Measurements from ENCODE around the gene PRRG2. TPM values are rescaled to one million over a fixed set of nuclear protein-coding genes. Genes with fewer than 3 reads are reported as not detected.
A peak's percentile ranks its signal among the peaks of the same experiment; 100 is the strongest.

Gene PRRG2
- total and polyA plus RNA-seq, 10 of the 15 experiments (the other 5 are each of a cell fraction or from before 2014, with no cell fraction given): 0.09 to 2.1 (median 0.86) TPM

DNA sequence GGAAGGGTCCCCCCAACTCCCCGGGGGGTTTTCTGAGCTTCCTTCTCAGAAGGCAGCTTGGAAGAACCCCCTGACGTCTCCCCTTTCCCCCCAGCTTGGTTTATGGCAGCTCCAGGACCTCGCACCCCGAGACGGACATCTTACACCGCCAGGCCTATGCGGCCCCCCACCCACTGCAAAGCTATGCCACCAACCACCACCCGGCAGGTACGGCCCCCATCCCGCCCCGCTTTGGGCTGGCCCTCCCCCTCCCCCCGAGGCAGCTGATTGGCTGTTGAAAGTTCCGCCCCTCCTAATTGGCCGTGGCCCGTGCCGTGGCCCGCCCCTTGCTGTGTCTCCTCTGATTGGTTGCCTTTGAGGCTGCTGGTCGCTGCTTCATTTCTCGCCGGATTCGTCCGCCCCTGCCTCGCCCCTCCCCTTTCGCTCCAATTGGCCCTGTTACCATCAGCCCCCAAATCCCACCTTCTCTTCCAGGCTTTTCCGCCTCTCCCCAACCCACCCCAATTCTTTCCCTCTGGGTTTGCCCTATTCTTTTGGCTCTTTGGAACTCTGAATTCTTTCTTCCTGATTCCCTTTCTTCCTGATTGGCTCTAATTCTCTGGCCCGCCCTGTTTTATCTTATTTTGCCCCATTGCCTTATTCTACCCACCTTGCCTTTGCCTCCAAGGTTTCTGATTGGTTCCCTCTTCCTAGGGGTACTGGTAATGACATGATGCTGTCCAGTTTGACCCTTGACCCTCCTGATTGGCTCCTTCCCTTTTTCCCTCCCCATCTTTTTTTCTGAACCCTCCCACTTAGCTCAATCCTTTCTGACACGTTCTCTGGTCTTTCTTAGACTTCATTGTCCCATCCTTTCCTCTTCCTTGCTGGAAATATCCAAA, 12.4 kb downstream of the PRRG2 start (continued):
- TF ChIP-seq, protein P1, sequence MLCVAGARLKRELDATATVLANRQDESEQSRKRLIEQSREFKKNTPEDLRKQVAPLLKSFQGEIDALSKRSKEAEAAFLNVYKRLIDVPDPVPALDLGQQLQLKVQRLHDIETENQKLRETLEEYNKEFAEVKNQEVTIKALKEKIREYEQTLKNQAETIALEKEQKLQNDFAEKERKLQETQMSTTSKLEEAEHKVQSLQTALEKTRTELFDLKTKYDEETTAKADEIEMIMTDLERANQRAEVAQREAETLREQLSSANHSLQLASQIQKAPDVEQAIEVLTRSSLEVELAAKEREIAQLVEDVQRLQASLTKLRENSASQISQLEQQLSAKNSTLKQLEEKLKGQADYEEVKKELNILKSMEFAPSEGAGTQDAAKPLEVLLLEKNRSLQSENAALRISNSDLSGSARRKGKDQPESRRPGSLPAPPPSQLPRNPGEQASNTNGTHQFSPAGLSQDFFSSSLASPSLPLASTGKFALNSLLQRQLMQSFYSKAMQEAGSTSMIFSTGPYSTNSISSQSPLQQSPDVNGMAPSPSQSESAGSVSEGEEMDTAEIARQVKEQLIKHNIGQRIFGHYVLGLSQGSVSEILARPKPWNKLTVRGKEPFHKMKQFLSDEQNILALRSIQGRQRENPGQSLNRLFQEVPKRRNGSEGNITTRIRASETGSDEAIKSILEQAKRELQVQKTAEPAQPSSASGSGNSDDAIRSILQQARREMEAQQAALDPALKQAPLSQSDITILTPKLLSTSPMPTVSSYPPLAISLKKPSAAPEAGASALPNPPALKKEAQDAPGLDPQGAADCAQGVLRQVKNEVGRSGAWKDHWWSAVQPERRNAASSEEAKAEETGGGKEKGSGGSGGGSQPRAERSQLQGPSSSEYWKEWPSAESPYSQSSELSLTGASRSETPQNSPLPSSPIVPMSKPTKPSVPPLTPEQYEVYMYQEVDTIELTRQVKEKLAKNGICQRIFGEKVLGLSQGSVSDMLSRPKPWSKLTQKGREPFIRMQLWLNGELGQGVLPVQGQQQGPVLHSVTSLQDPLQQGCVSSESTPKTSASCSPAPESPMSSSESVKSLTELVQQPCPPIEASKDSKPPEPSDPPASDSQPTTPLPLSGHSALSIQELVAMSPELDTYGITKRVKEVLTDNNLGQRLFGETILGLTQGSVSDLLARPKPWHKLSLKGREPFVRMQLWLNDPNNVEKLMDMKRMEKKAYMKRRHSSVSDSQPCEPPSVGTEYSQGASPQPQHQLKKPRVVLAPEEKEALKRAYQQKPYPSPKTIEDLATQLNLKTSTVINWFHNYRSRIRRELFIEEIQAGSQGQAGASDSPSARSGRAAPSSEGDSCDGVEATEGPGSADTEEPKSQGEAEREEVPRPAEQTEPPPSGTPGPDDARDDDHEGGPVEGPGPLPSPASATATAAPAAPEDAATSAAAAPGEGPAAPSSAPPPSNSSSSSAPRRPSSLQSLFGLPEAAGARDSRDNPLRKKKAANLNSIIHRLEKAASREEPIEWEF (IDR thresholded peaks at IDR 0.05; ENCODE audit: insufficient replicate concordance, low read depth, low read length): no peak
- peak; percentile 94 for TF ChIP-seq NFYB (IDR thresholded peaks at IDR 0.05; ENCODE audit: insufficient read depth, low read depth, low read length)
- TF ChIP-seq, protein P2, sequence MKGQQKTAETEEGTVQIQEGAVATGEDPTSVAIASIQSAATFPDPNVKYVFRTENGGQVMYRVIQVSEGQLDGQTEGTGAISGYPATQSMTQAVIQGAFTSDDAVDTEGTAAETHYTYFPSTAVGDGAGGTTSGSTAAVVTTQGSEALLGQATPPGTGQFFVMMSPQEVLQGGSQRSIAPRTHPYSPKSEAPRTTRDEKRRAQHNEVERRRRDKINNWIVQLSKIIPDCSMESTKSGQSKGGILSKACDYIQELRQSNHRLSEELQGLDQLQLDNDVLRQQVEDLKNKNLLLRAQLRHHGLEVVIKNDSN (IDR thresholded peaks at IDR 0.05; ENCODE audit: borderline replicate concordance, extremely low read length, insufficient read depth, low read depth, low read length): no peak
- TF ChIP-seq MYC (IDR thresholded peaks at IDR 0.05; ENCODE audit: insufficient read depth, insufficient read length, insufficient replicate concordance, low read length, severe bottlenecking): no peak
- TF ChIP-seq RUNX3 (IDR thresholded peaks at IDR 0.05; ENCODE audit: low read length): no peak
- TF ChIP-seq, protein P3, sequence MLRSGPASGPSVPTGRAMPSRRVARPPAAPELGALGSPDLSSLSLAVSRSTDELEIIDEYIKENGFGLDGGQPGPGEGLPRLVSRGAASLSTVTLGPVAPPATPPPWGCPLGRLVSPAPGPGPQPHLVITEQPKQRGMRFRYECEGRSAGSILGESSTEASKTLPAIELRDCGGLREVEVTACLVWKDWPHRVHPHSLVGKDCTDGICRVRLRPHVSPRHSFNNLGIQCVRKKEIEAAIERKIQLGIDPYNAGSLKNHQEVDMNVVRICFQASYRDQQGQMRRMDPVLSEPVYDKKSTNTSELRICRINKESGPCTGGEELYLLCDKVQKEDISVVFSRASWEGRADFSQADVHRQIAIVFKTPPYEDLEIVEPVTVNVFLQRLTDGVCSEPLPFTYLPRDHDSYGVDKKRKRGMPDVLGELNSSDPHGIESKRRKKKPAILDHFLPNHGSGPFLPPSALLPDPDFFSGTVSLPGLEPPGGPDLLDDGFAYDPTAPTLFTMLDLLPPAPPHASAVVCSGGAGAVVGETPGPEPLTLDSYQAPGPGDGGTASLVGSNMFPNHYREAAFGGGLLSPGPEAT (IDR thresholded peaks at IDR 0.05; ENCODE audit: low read depth): no peak; the same call in 1 of the 2 replicates
- TF ChIP-seq BRCA1 (IDR thresholded peaks at IDR 0.05; ENCODE audit: low read depth, low read length): no peak
- no peak for TF ChIP-seq POLR2AphosphoS2 (IDR thresholded peaks at IDR 0.05; ENCODE audit: low read depth, low read length)
- no peak for TF ChIP-seq SREBF2 (IDR thresholded peaks at IDR 0.05; ENCODE audit: low read length)
- no peak for TF ChIP-seq GABPA (IDR thresholded peaks at IDR 0.05; ENCODE audit: low read depth)
- no peak for TF ChIP-seq BCL11A (IDR thresholded peaks at IDR 0.05; ENCODE audit: low read depth, low read length)
- TF ChIP-seq, protein P4, sequence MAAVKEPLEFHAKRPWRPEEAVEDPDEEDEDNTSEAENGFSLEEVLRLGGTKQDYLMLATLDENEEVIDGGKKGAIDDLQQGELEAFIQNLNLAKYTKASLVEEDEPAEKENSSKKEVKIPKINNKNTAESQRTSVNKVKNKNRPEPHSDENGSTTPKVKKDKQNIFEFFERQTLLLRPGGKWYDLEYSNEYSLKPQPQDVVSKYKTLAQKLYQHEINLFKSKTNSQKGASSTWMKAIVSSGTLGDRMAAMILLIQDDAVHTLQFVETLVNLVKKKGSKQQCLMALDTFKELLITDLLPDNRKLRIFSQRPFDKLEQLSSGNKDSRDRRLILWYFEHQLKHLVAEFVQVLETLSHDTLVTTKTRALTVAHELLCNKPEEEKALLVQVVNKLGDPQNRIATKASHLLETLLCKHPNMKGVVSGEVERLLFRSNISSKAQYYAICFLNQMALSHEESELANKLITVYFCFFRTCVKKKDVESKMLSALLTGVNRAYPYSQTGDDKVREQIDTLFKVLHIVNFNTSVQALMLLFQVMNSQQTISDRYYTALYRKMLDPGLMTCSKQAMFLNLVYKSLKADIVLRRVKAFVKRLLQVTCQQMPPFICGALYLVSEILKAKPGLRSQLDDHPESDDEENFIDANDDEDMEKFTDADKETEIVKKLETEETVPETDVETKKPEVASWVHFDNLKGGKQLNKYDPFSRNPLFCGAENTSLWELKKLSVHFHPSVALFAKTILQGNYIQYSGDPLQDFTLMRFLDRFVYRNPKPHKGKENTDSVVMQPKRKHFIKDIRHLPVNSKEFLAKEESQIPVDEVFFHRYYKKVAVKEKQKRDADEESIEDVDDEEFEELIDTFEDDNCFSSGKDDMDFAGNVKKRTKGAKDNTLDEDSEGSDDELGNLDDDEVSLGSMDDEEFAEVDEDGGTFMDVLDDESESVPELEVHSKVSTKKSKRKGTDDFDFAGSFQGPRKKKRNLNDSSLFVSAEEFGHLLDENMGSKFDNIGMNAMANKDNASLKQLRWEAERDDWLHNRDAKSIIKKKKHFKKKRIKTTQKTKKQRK (IDR thresholded peaks at IDR 0.05; ENCODE audit: low read depth, low read length): no peak
- TF ChIP-seq SIX5 (IDR thresholded peaks at IDR 0.05; ENCODE audit: low read depth, low read length, severe bottlenecking): no peak
- TF ChIP-seq ATF7 (IDR thresholded peaks at IDR 0.05; ENCODE audit: low read depth): peak; percentile 42; the same call in 1 of the 2 replicates
- no peak; the same call in 1 of the 2 replicates for TF ChIP-seq NFYA (IDR thresholded peaks at IDR 0.05; ENCODE audit: borderline replicate concordance, low read depth, low read length)
- TF ChIP-seq EED (IDR thresholded peaks at IDR 0.05; ENCODE audit: low read depth): no peak
- TF ChIP-seq EGR1 (IDR thresholded peaks at IDR 0.05; ENCODE audit: borderline replicate concordance in 1 of 2, low read depth in 2 of 2, low read length in 2 of 2): 0 out of 3 replicates have a peak, but pooled peaks of 1 of the 2 experiments have one; percentile 10
